ENCODE results near the gene KIF13A. TPM values are rescaled to one million over a fixed set of nuclear protein-coding genes. Genes with fewer than 3 reads are reported as not detected.

Gene KIF13A
- total RNA-seq, 1 donor from 2014 or later = 54.4 TPM

- H3K36me3 Mint-ChIP-seq = peaks cover 12% of the 10 kb centered on the region
- H3K27ac Mint-ChIP-seq = no peak overlapping the region
- peaks cover 2% of the 10 kb centered on the region for H3K9me3 Mint-ChIP-seq
- peaks cover 18% of the 10 kb centered on the region for H3K4me1 Mint-ChIP-seq
- TF ChIP-seq CTCF (IDR thresholded peaks at IDR 0.05; ENCODE audit: unreplicated experiment) = no peak
- no peak for DNase-seq (ENCODE audit: low spot score in 2 of 2, unreplicated experiment in 2 of 2)
- H3K27me3 Mint-ChIP-seq (ENCODE audit: low read depth) = no peaks in the 10 kb centered on the region
- H3K4me3 Mint-ChIP-seq = no peak overlapping the region
Measured at GRCh38 chr6:17886891-17887290, 100.5 kb downstream of the KIF13A start.

GRCh38 chr6:17885889-17886576 is 101.4 kb downstream of the KIF13A start:
- Mint-ChIP-seq H3K4me1 (peaks cover 18% of the 10 kb centered on the region), H3K4me3 (no peak overlapping the region), H3K27ac (no peak overlapping the region), H3K27me3 (ENCODE audit: low read depth) (no peaks in the 10 kb centered on the region), H3K36me3 (peaks cover 5% of the 10 kb centered on the region), H3K9me3 (no peaks in the 10 kb centered on the region)
- no peak for DNase-seq (ENCODE audit: low spot score in 2 of 2, unreplicated experiment in 2 of 2)
- TF ChIP-seq CTCF (IDR thresholded peaks at IDR 0.05; ENCODE audit: unreplicated experiment) = no peak

- TF ChIP-seq CTCF (IDR thresholded peaks at IDR 0.05; ENCODE audit: unreplicated experiment) = no peak
- Mint-ChIP-seq H3K27me3 (ENCODE audit: low read depth) (no peaks in the 10 kb centered on the region), H3K4me1 (peaks cover 18% of the 10 kb centered on the region), H3K27ac (no peak overlapping the region), H3K4me3 (no peak overlapping the region), H3K36me3 (peaks cover 2% of the 10 kb centered on the region), H3K9me3 (no peaks in the 10 kb centered on the region)
- DNase-seq (ENCODE audit: low spot score in 2 of 2, unreplicated experiment in 2 of 2) = no peak
Measured at GRCh38 chr6:17884498-17885478, 102.6 kb downstream of the KIF13A start.

GRCh38 chr6:17883665-17884497 is 103.6 kb downstream of the KIF13A start:
- H3K9me3 Mint-ChIP-seq = no peaks in the 10 kb centered on the region
- no peak overlapping the region for H3K27ac Mint-ChIP-seq
- no peak overlapping the region for H3K4me3 Mint-ChIP-seq

More at GRCh38 chr6:17883665-17884497, 103.6 kb downstream of the KIF13A start:
- no peak for TF ChIP-seq CTCF (IDR thresholded peaks at IDR 0.05; ENCODE audit: unreplicated experiment)
- H3K27me3 Mint-ChIP-seq (ENCODE audit: low read depth) = no peaks in the 10 kb centered on the region
- no peak for DNase-seq (ENCODE audit: low spot score in 2 of 2, unreplicated experiment in 2 of 2)
- H3K36me3 Mint-ChIP-seq = no peaks in the 10 kb centered on the region
- peaks cover 18% of the 10 kb centered on the region for H3K4me1 Mint-ChIP-seq

Data from mesothelial cell of epicardium (in vitro differentiated cells).